SK-N-SH (cell line): ENCODE results near the gene MPHOSPH8. TPM values are rescaled to one million over a fixed set of nuclear protein-coding genes. Genes with fewer than 3 reads are reported as not detected.

Experiments
- CTCF ChIA-PET: fragments of 300-600, 350-600 bp; formaldehyde crosslinking; extraction: SDS; loops from one replicate; lab custom pipeline; 2021; lab: Yijun Ruan, JAX
- POLR2A ChIA-PET: fragments of 350-600 bp; sonication (Branson Sonifier 250); formaldehyde crosslinking; extraction: SDS; loops from one replicate; lab custom pipeline; 2020; ENCODE audit warnings: antibody characterized with exemption, inconsistent platforms; lab: Yijun Ruan, JAX
- DNase-seq: peaks from one replicate; pipeline ENCODE4 v3.0.0; 2012
- H2AFZ ChIP-seq: fragments of 200-600 bp; sonication (generic); 2 replicates; pipeline ENCODE4 v1.8.1; 2016; ENCODE audit warnings: antibody characterized with exemption, mild to moderate bottlenecking, low read depth
- H3F3A ChIP-seq: fragments of 200-600 bp; sonication (generic); replicated peaks from 2 replicates; pipeline ENCODE3; 2016; ENCODE audit warnings: antibody characterized with exemption, mild to moderate bottlenecking; ENCODE audit not compliant: insufficient read depth
- H3K27ac ChIP-seq, 2 experiments: fragments of 200-500 bp in 1 of 2; fragments of 200-600 bp in 1 of 2; sonication (Bioruptor generic) in 1 of 2; sonication (generic), shearing (Covaris generic) in 1 of 2; 2 replicates each; pipeline versions ENCODE4 v1.5.1 to v1.6.1; 2014 to 2016; ENCODE audit warnings: low read depth in 2 of 2, inconsistent platforms in 1 of 2, low read length in 1 of 2, mild to moderate bottlenecking in 1 of 2, mixed read lengths in 1 of 2
- H3K27me3 ChIP-seq: fragments of 200-600 bp; sonication (generic), shearing (Covaris generic); 2 replicates; pipeline ENCODE4 v1.6.1; 2016; ENCODE audit warnings: mixed run types; ENCODE audit not compliant: insufficient read depth
- H3K36me3 ChIP-seq, 2 experiments: fragments of 200-500 bp in 1 of 2; fragments of 200-600 bp in 1 of 2; sonication (Bioruptor generic) in 1 of 2; sonication (generic) in 1 of 2; replicated peaks in 1 of 2; 2 replicates each; pipeline versions ENCODE3 to v1.5.1; 2014 to 2016; ENCODE audit warnings: low read length in 1 of 2, mild to moderate bottlenecking in 1 of 2; ENCODE audit not compliant: insufficient read depth in 2 of 2, control insufficient read depth in 1 of 2
- H3K4me1 ChIP-seq, 2 experiments: fragments of 200-500 bp in 1 of 2; fragments of 200-600 bp in 1 of 2; sonication (Bioruptor generic) in 1 of 2; sonication (generic), shearing (Covaris generic) in 1 of 2; 2 replicates each; pipeline versions ENCODE4 v1.5.1 to v1.6.1; 2014 to 2016; ENCODE audit warnings: low read depth in 1 of 2, low read length in 1 of 2, mixed run types in 1 of 2; ENCODE audit not compliant: insufficient read depth in 2 of 2, control insufficient read depth in 1 of 2
- H3K4me2 ChIP-seq: fragments of 200-600 bp; sonication (generic), shearing (Covaris generic); 2 replicates; pipeline ENCODE4 v1.6.1; 2017; ENCODE audit warnings: mixed run types
- H3K4me3 ChIP-seq, 2 experiments: fragments of 200-500 bp in 1 of 2; fragments of 200-600 bp in 1 of 2; sonication (Bioruptor generic) in 1 of 2; sonication (generic), shearing (Covaris generic) in 1 of 2; 2 replicates each; pipeline versions ENCODE4 v1.5.1 to v1.8.1; 2014 to 2016; ENCODE audit warnings: low read depth in 2 of 2, inconsistent platforms in 1 of 2, low read length in 1 of 2, mild to moderate bottlenecking in 1 of 2, mixed read lengths in 1 of 2, moderate library complexity in 1 of 2
- H3K79me2 ChIP-seq: fragments of 200-600 bp; sonication (generic); 2 replicates; pipeline ENCODE4 v1.8.1; 2017; ENCODE audit warnings: mild to moderate bottlenecking; ENCODE audit not compliant: insufficient read depth
- H3K9ac ChIP-seq: fragments of 200-600 bp; sonication (generic); 2 replicates; pipeline ENCODE4 v1.6.1; 2017; ENCODE audit warnings: mixed run types
- H3K9me2 ChIP-seq: fragments of 200-600 bp; sonication (generic); 2 replicates; pipeline ENCODE4 v1.6.1; 2017; ENCODE audit warnings: mixed run types
- H3K9me3 ChIP-seq: fragments of 200-600 bp; sonication (generic); 2 replicates; pipeline ENCODE4 v1.6.1; 2017; ENCODE audit warnings: mixed run types, mild to moderate bottlenecking, moderate library complexity
- H4K20me1 ChIP-seq: fragments of 200-600 bp; sonication (generic); 2 replicates; pipeline ENCODE4 v1.6.1; 2017; ENCODE audit warnings: mild to moderate bottlenecking, mixed run types; ENCODE audit not compliant: insufficient read depth
- CHD2 ChIP-seq: fragments of 150-350 bp; IDR thresholded peaks from 2 replicates; pipeline ENCODE4 v1.6.1; 2018; ENCODE audit warnings: low read length; ENCODE audit not compliant: partially characterized antibody
- GABPA ChIP-seq: IDR thresholded peaks from 2 replicates; pipeline ENCODE4 v1.4.0; 2012; ENCODE audit warnings: low read depth, mild to moderate bottlenecking
- GATA2 ChIP-seq: sonication (generic); formaldehyde crosslinking; IDR thresholded peaks from 2 replicates; pipeline ENCODE4 v1.5.0; 2020; ENCODE audit warnings: mild to moderate bottlenecking, missing genetic modification reagents
- MAX ChIP-seq: IDR thresholded peaks from 2 replicates; pipeline ENCODE4 v1.4.0; 2012; ENCODE audit warnings: low read depth
- MEF2A ChIP-seq: IDR thresholded peaks from 2 replicates; pipeline ENCODE4 v1.4.0; 2012; ENCODE audit warnings: low read depth, borderline replicate concordance
- MXI1 ChIP-seq: IDR thresholded peaks from 2 replicates; pipeline ENCODE4 v1.6.1; 2012; ENCODE audit warnings: mild to moderate bottlenecking, low read depth, low read length, improper control_type of control experiment
- NFIC ChIP-seq: IDR thresholded peaks from 2 replicates; pipeline ENCODE4 v1.4.0; 2012; ENCODE audit warnings: borderline replicate concordance
- RFX5 ChIP-seq: IDR thresholded peaks from 2 replicates; pipeline ENCODE4 v1.6.1; 2012; ENCODE audit warnings: mild to moderate bottlenecking, improper control_type of control experiment, low read length
- SIN3A ChIP-seq: IDR thresholded peaks from 2 replicates; pipeline ENCODE4 v1.6.1; 2012; ENCODE audit warnings: low read depth, mild to moderate bottlenecking, low read length, moderate library complexity, borderline replicate concordance
- TCF12 ChIP-seq: IDR thresholded peaks from 2 replicates; pipeline ENCODE4 v1.4.0; 2012
- TEAD4 ChIP-seq: IDR thresholded peaks from 2 replicates; pipeline ENCODE4 v1.4.0; 2012; ENCODE audit warnings: mild to moderate bottlenecking, borderline replicate concordance; ENCODE audit not compliant: insufficient read depth
- USF1 ChIP-seq: IDR thresholded peaks from 2 replicates; pipeline ENCODE4 v1.4.0; 2012; ENCODE audit warnings: low read depth, borderline replicate concordance
- WGBS: methylation state at CpG from one replicate; pipeline ENCODE4 v1.1.6; 2017; ENCODE audit warnings: low lambda C conversion rate; 5-methylcytosine and 5-hydroxymethylcytosine counted together
- polyA plus RNA-seq, 3 experiments: library from polyadenylated mRNA; depleted of rRNA; stranded (reverse); fragments of >200 nt; gene quantifications; 2 replicates each; pipeline ENCODE4 v1.2.3, GENCODE V29; 2012

MPHOSPH8 gene
- polyA plus RNA-seq, 1 of the 3 experiments (the other 2 are of a cell fraction) = 11.1 TPM

- DNase-seq = no peak
- H3K4me2 ChIP-seq = no peak overlapping the region
- H3K4me1 ChIP-seq = no peaks in the 10 kb centered on the region
- H4K20me1 ChIP-seq = no peaks in the 10 kb centered on the region
- H3K9me3 ChIP-seq = no peaks in the 10 kb centered on the region
- no peak overlapping the region for H3K9ac ChIP-seq
- no peaks in the 10 kb centered on the region for H3K27me3 ChIP-seq
- 95% methylated on average over 4 of the region's 4 CpGs for WGBS
- no peak overlapping the region for H3K4me3 ChIP-seq
- no peak overlapping the region for H2AFZ ChIP-seq
- no peaks in the 10 kb centered on the region for H3K9me2 ChIP-seq
- CTCF ChIA-PET = interaction anchor here (1.0 kb wide), 1 partner anchor 10 kb away, joined by 5 read pairs; no protein-coding TSS in a partner anchor
- peaks cover 42 to 57% of the 10 kb centered on the region in 2 experiments for H3K36me3 ChIP-seq
- H3K27ac ChIP-seq = no peak overlapping the region
- TF ChIP-seq SIN3A = no peak
- no peak for TF ChIP-seq USF1
- TF ChIP-seq MAX = no peak
- no peak for TF ChIP-seq NFIC
- no peak for TF ChIP-seq TCF12
- TF ChIP-seq GATA2 = no peak
- TF ChIP-seq MXI1 = no peak
- TF ChIP-seq GABPA = no peak
- no peak for TF ChIP-seq MEF2A
- TF ChIP-seq CHD2 = no peak
- TF ChIP-seq, all 33 proteins: peak for 0
- Histone ChIP-seq H3K79me2 (peaks cover 4% of the 10 kb centered on the region), H3F3A (no peaks in the 10 kb centered on the region)
- POLR2A ChIA-PET = no interaction called here
Observed at GRCh38 chr13:19650742-19651141, 17.3 kb downstream of the MPHOSPH8 start.

GRCh38 chr13:19657872-19658591, 24.6 kb downstream of the MPHOSPH8 start:
- Histone ChIP-seq H2AFZ (no peak overlapping the region), H3K27me3 (no peaks in the 10 kb centered on the region), H3F3A (peaks cover 3% of the 10 kb centered on the region), H4K20me1 (no peaks in the 10 kb centered on the region), H3K9me2 (no peaks in the 10 kb centered on the region), H3K79me2 (no peaks in the 10 kb centered on the region), H3K9me3 (no peaks in the 10 kb centered on the region), H3K4me1 (peaks cover 0 to 11% of the 10 kb centered on the region in 2 experiments; a peak in 1 of 4 replicates), H3K4me3 (no peak overlapping the region), H3K36me3 (peaks cover 15 to 41% of the 10 kb centered on the region in 2 experiments), H3K4me2 (no peak overlapping the region), H3K27ac (peak overlapping the region in 1 of 2 experiments; percentile 62; a peak in 2 of 4 replicates), H3K9ac (no peak overlapping the region)
- DNase-seq = peak; percentile 70
- TF ChIP-seq MXI1 (peak; percentile 48; the same call in 1 of the 2 replicates), RFX5 (no peak), MEF2A (no peak), GATA2 (peak; percentile 84), TEAD4 (no peak)
- POLR2A ChIA-PET = no interaction called here
- CTCF ChIA-PET = interaction anchor here (1.0 to 1.3 kb wide), 3 partner anchors 21 to 88 kb away, joined by 3 to 5 read pairs (median 3); no protein-coding TSS in a partner anchor
- WGBS = 53% methylated on average over 4 of the region's 4 CpGs
